Lung (tissue), 12 donors: ENCODE measurements around the gene OS9. TPM values are rescaled to one million over a fixed set of nuclear protein-coding genes. Genes with fewer than 3 reads are reported as not detected.

Source experiments
- ATAC-seq: fragments of 200-7000 bp; cut with Tn5 transposase; one replicate; pipeline ENCODE4 v1.9.1; 2020; ENCODE audit warnings: moderate number of reproducible peaks; ENCODE audit not compliant: insufficient read depth, low FRiP score
- DNase-seq, 3 donors: peaks; one replicate each; pipeline ENCODE4 v3.0.0-alpha.2; 2013 to 2017
- H3K27ac ChIP-seq, 2 donors: one replicate each; pipeline ENCODE4 v1.5.1; 2013; ENCODE audit warnings: mild to moderate bottlenecking in 2 of 2, moderate library complexity in 2 of 2, control low read depth in 1 of 2, inconsistent platforms in 1 of 2, low read depth in 1 of 2, low read length in 1 of 2
- H3K27me3 ChIP-seq, 3 donors: one replicate each; pipeline ENCODE4 v1.5.1; 2013; ENCODE audit warnings: low read length in 2 of 3; ENCODE audit not compliant: control insufficient read depth in 3 of 3, insufficient read depth in 3 of 3
- H3K36me3 ChIP-seq, 4 donors: one replicate each; pipeline ENCODE4 v1.5.1; 2013; ENCODE audit warnings: low read length in 4 of 4, mild to moderate bottlenecking in 1 of 4, moderate library complexity in 1 of 4; ENCODE audit not compliant: control insufficient read depth in 4 of 4, insufficient read depth in 4 of 4
- H3K4me1 ChIP-seq, 5 donors: one replicate each; pipeline ENCODE4 v1.5.1; 2013; ENCODE audit warnings: low read length in 5 of 5, mild to moderate bottlenecking in 2 of 5, moderate library complexity in 1 of 5; ENCODE audit not compliant: control insufficient read depth in 5 of 5, insufficient read depth in 5 of 5
- H3K4me3 ChIP-seq: one replicate; pipeline ENCODE4 v1.5.1; 2013; ENCODE audit warnings: mild to moderate bottlenecking, control low read depth, moderate library complexity
- H3K9ac ChIP-seq, 2 donors: one replicate each; pipeline ENCODE4 v1.5.1; 2013; ENCODE audit warnings: low read length in 2 of 2, control low read depth in 1 of 2; ENCODE audit not compliant: insufficient read depth in 1 of 2
- H3K9me3 ChIP-seq, 4 donors: one replicate each; pipeline ENCODE4 v1.5.1; 2013; ENCODE audit warnings: low read length in 3 of 4, mild to moderate bottlenecking in 1 of 4, moderate library complexity in 1 of 4; ENCODE audit not compliant: control insufficient read depth in 4 of 4, insufficient read depth in 3 of 4
- WGBS, 2 donors: extraction: QIAGEN DNeasy Blood & Tissue Kit; methylation state at CpG; one replicate each; pipeline ENCODE4 v1.1.7; 2013; 5-methylcytosine and 5-hydroxymethylcytosine counted together
- polyA plus RNA-seq, 2 donors: library from polyadenylated mRNA; stranded (reverse); fragments of 200-250 nt; gene quantifications; one replicate each; pipeline ENCODE4 v1.2.1, GENCODE V29; 2013
- total RNA-seq, 2 donors: library from RNA; depleted of rRNA in 1 of 2; stranded (reverse); fragments of >200 nt in 1 of 2; gene quantifications; one replicate each; pipeline ENCODE4 v1.2.1, GENCODE V29; 2014 to 2021
- TF ChIP-seq, protein P1 (sequence below): IDR thresholded peaks from 2 replicates; pipeline ENCODE4 v1.5.1; 2012; ENCODE audit warnings: mild to moderate bottlenecking; ENCODE audit errors: control extremely low read depth, extremely low read depth
- donor health status: control.
- donor health status: control.
- donor health status: Bipolar disorder and iron deficiency.
- donor health status: healthy.
- donor health status: DM: yes; HTN: yes; CAD: no.

Gene OS9
- total and polyA plus RNA-seq, 4 donors = 144 to 356 (median 249) TPM

DNA sequence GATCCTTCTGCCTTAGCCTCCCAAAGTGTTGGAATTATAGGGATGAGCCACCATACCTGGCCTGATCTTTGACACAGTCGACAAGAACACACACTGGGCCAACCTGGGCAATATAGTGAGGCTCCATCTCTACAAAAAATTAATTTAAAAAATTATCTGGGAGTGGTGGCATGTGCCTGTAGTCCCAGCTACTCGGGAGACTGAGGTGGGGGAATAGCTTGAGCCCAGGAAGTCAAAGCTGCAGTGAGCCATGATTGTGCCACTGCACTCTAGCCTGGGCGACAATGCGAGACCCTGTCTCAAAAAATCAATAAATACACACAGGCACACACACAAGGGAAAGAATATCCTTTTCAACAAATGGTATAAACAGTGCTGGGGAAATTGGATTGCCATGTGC lies 6.1 kb upstream of the OS9 start:
- no peak for DNase-seq
- no peaks in the 10 kb centered on the region for H3K4me1 ChIP-seq
- no peak overlapping the region for H3K9ac ChIP-seq
- peaks cover 0 to 8% (median 0%) of the 10 kb centered on the region in 3 donors for H3K27me3 ChIP-seq
- no peak for ATAC-seq
- TF ChIP-seq, protein P1, sequence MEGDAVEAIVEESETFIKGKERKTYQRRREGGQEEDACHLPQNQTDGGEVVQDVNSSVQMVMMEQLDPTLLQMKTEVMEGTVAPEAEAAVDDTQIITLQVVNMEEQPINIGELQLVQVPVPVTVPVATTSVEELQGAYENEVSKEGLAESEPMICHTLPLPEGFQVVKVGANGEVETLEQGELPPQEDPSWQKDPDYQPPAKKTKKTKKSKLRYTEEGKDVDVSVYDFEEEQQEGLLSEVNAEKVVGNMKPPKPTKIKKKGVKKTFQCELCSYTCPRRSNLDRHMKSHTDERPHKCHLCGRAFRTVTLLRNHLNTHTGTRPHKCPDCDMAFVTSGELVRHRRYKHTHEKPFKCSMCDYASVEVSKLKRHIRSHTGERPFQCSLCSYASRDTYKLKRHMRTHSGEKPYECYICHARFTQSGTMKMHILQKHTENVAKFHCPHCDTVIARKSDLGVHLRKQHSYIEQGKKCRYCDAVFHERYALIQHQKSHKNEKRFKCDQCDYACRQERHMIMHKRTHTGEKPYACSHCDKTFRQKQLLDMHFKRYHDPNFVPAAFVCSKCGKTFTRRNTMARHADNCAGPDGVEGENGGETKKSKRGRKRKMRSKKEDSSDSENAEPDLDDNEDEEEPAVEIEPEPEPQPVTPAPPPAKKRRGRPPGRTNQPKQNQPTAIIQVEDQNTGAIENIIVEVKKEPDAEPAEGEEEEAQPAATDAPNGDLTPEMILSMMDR = no peak
- no peaks in the 10 kb centered on the region for H3K36me3 ChIP-seq
- no peaks in the 10 kb centered on the region for H3K9me3 ChIP-seq
- whole genome bisulfite sequencing, 2 donors = 78 to 82% methylated on average over 4 of the region's 4 CpGs
- H3K27ac ChIP-seq = no peak overlapping the region
- H3K4me3 ChIP-seq = no peak overlapping the region

DNA sequence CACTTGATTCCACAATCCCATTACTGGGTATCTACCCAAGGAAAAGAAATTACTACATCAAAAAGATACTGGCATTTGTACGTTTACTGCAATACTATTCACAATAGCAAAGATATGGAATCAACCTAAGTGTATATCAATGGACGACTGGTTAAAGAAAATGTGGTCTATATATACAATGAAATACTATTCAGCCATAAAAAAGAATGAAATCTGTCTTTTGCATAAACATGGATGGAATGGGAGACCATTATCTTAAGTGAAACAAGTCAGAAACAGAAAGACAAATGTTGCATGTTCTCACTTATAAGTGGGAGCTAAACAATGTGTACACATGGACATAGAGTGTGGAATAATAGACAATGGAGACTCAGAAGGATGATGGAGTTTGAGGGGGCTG lies 5.0 kb upstream of the OS9 start:
- H3K9ac ChIP-seq = no peak overlapping the region
- TF ChIP-seq, protein P1 = no peak
- H3K36me3 ChIP-seq = no peaks in the 10 kb centered on the region
- no peak for ATAC-seq
- WGBS, 2 donors = 74 to 83% methylated on average over 2 of the region's 2 CpGs
- no peaks in the 10 kb centered on the region for H3K9me3 ChIP-seq
- peaks cover 0 to 4% (median 0%) of the 10 kb centered on the region in 5 donors for H3K4me1 ChIP-seq
- H3K27ac ChIP-seq = no peak overlapping the region
- H3K27me3 ChIP-seq = peaks cover 0 to 8% (median 0%) of the 10 kb centered on the region in 3 donors
- H3K4me3 ChIP-seq = no peak overlapping the region
- DNase-seq = no peak

DNA sequence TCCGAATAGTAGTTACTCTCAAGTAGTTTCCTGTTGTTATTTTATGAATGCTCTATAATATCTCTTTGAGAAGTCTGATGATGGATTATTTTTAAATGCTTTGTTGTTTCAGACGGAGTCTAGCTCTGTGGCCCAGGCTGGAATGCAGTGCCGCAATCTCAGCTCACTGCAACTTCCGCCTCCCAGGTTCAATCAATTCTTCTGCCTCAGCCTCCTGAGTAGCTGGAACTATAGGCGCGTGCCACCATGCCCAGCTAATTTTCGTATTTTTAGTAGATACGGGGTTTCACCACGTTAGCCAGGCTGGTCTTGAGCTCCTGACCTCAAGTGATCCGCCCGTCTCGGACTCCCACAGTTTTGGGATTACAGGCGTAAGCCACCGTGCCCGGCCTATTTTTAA lies 1.4 kb upstream of the OS9 start:
- WGBS, 2 donors = 94 to 95% methylated on average over 15 of the region's 15 CpGs
- TF ChIP-seq, protein P1 = no peak
- H3K27ac ChIP-seq = no peak overlapping the region
- no peak overlapping the region for H3K4me3 ChIP-seq
- H3K4me1 ChIP-seq = peaks cover 0 to 11% (median 4%) of the 10 kb centered on the region in 5 donors
- H3K9ac ChIP-seq = no peak overlapping the region
- H3K36me3 ChIP-seq = peaks cover 5 to 17% (median 12%) of the 10 kb centered on the region in 4 donors
- H3K9me3 ChIP-seq = no peaks in the 10 kb centered on the region
- DNase-seq (no peak), ATAC-seq (no peak)
- H3K27me3 ChIP-seq = no peaks in the 10 kb centered on the region

DNA sequence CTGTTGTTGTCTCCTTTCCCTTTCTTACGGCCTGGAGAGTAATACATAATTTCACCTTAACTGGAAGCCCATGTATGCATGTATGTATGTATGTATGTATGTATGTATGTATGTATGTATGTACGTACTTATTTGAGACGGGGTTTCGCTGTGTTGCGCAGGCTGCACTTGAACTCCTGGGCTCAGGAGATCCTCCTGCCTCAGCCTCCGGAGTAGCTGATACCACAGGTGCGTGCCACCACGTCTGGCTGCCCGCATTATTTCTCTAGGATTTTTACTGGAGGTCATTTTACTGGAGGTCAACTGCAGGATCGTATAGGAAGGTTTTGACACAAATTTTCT lies 644 bp upstream of the OS9 start:
- Histone ChIP-seq H3K4me3 (no peak overlapping the region), H3K9me3 (no peaks in the 10 kb centered on the region), H3K36me3 (peaks cover 6 to 24% (median 14%) of the 10 kb centered on the region in 4 donors), H3K27me3 (no peaks in the 10 kb centered on the region), H3K9ac (no peak overlapping the region), H3K4me1 (peaks cover 0 to 11% (median 4%) of the 10 kb centered on the region in 5 donors), H3K27ac (peak overlapping the region in 1 of 2 donors; percentile 10)
- DNase-seq (no peak), ATAC-seq (no peak)
- WGBS, 2 donors = 53 to 54% methylated on average over 10 of the region's 10 CpGs
- TF ChIP-seq, protein P1 = no peak
